Calu3 (cell line): ENCODE measurements around the gene GPC2. TPM values are rescaled to one million over a fixed set of nuclear protein-coding genes. Genes with fewer than 3 reads are reported as not detected.

Experiments used
- BruUV-seq: library from RNA; stranded (reverse); fragments of 400-500 nt; replicated peaks from 2 replicates; lab custom pipeline; 2021; lab: Mats Ljungman, UMichigan
- CTCF ChIA-PET: fragments of 300-600 bp; sonication (Branson Sonifier 250); formaldehyde crosslinking; loops from one replicate; lab custom pipeline; 2022; ENCODE audit warnings: antibody characterized with exemption; lab: Charles Lee
- DNase-seq: peaks from one replicate; pipeline ENCODE4 v3.0.0; 2022
- H3K27ac Mint-ChIP-seq: one replicate; pipeline ENCODE4 v1.8.0; 2022; ENCODE audit warnings: mixed read lengths; ENCODE audit not compliant: unreplicated experiment
- H3K27me3 Mint-ChIP-seq: one replicate; pipeline ENCODE4 v1.8.0; 2022; ENCODE audit warnings: mixed read lengths; ENCODE audit not compliant: unreplicated experiment
- H3K36me3 Mint-ChIP-seq: one replicate; pipeline ENCODE4 v1.8.0; 2022; ENCODE audit warnings: mild to moderate bottlenecking, moderate library complexity, mixed read lengths; ENCODE audit not compliant: insufficient read depth, unreplicated experiment
- H3K4me1 Mint-ChIP-seq: one replicate; pipeline ENCODE4 v1.8.0; 2022; ENCODE audit warnings: mild to moderate bottlenecking, low read depth, mixed read lengths; ENCODE audit not compliant: unreplicated experiment
- H3K4me3 Mint-ChIP-seq: one replicate; pipeline ENCODE4 v1.8.0; 2022; ENCODE audit warnings: mild to moderate bottlenecking, low read depth, moderate library complexity, mixed read lengths; ENCODE audit not compliant: unreplicated experiment
- H3K9me3 Mint-ChIP-seq: one replicate; pipeline ENCODE4 v1.8.0; 2022; ENCODE audit warnings: low read depth, mixed read lengths; ENCODE audit not compliant: unreplicated experiment
- intact Hi-C: fragments of 100-400 bp; cut with micrococcal nuclease; formaldehyde crosslinking; loops from one replicate; pipeline ENCODE4 v1.10.0; 2022; ENCODE audit not compliant: unreplicated experiment
- microRNA-seq: library from miRNA; unstranded; fragments of <30 nt; microRNA quantifications from one replicate; pipeline ENCODE4 v1.2.0, GENCODE V29; 2022
- total RNA-seq: library from RNA; stranded (reverse); gene quantifications from 2 replicates; pipeline ENCODE4 v1.2.3, GENCODE V29; 2022
- TF ChIP-seq, protein P1 (sequence below): fragments of 200-600 bp; IDR thresholded peaks from one replicate; pipeline ENCODE4 v1.8.0; 2022; ENCODE audit warnings: antibody characterized with exemption; ENCODE audit not compliant: unreplicated experiment

GPC2 gene
- total RNA-seq, 1 experiment from 2014 or later = 3.2 TPM

DNA sequence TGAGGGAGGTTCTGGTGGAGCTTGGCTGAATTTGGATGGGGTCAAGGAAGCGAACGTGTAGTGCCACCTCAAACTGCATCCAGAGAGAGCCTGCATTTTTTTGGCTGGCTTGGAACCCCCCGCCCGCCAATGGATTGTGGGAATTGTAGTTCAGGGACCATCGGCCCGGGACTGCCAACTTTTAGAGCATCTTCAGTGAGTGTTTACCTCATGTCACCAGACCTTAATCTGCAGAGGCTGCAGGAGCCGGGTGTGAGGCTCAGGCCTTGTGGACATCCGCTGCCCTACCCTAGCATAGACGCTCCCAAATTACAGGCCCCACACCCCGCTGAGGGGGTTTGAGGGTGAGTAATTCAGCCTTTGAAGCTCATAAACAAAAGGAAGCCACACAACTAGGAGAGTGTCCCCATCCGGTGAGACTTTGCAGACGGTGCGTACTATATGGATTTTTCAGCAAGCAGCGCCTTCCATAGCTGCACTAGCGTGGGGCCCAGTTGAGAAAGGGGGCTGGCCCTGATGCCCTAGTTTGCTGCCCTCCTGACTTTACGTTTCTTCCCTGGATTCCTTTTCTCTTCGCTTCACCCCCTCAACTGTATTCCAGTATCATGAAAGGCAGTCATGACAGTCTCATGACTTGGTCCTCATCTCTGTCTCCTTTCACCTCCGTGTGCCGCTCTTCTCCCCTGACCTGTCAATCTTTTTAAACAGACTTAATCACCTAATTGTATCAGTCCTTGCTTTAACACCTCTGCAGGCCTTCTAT is 57.0 kb downstream of the GPC2 start:
- DNase-seq = peak; percentile 37
- TF ChIP-seq, protein P1, sequence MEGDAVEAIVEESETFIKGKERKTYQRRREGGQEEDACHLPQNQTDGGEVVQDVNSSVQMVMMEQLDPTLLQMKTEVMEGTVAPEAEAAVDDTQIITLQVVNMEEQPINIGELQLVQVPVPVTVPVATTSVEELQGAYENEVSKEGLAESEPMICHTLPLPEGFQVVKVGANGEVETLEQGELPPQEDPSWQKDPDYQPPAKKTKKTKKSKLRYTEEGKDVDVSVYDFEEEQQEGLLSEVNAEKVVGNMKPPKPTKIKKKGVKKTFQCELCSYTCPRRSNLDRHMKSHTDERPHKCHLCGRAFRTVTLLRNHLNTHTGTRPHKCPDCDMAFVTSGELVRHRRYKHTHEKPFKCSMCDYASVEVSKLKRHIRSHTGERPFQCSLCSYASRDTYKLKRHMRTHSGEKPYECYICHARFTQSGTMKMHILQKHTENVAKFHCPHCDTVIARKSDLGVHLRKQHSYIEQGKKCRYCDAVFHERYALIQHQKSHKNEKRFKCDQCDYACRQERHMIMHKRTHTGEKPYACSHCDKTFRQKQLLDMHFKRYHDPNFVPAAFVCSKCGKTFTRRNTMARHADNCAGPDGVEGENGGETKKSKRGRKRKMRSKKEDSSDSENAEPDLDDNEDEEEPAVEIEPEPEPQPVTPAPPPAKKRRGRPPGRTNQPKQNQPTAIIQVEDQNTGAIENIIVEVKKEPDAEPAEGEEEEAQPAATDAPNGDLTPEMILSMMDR = no peak
- CTCF ChIA-PET = interaction anchor here (0.6 kb wide), 1 partner anchor 38 kb away, joined by 3 read pairs; no protein-coding TSS in a partner anchor
- Mint-ChIP-seq H3K27ac (no peak overlapping the region), H3K4me1 (peaks cover 8% of the 10 kb centered on the region), H3K4me3 (peak overlapping the region; percentile 96), H3K27me3 (no peaks in the 10 kb centered on the region), H3K9me3 (no peaks in the 10 kb centered on the region), H3K36me3 (peaks cover 20% of the 10 kb centered on the region)
- intact Hi-C loops = no loop called here
- no TSS peak for BruUV-seq

Small RNA genes lying within 50 kb of the gene (microRNA-seq; reads per million reads assigned to microRNA genes)
- gene MIR4658 = 4.2 reads per million, percentile 9 among the genes with 10 or more reads in this experiment

Other genes with a start within 250 kb of the GPC2 start
- not detected in 2 replicates for gene GJC3, start 247.8 kb downstream of the GPC2 start, total RNA-seq
- gene AZGP1, start 201.3 kb downstream of the GPC2 start, total RNA-seq = 15.4 and 25.6 TPM in 2 replicates
- gene ZKSCAN1, start 161.8 kb downstream of the GPC2 start, total RNA-seq = 56.6 and 60.0 TPM in 2 replicates
- gene ZSCAN21, start 127.6 kb downstream of the GPC2 start, total RNA-seq = 5.5 and 5.7 TPM in 2 replicates
- 26.7 TPM in 2 replicates for gene ZNF3, start 95.7 kb downstream of the GPC2 start, total RNA-seq
- gene COPS6, start 88.4 kb downstream of the GPC2 start, total RNA-seq = 97.1 and 110 TPM in 2 replicates
- 122 and 125 TPM in 2 replicates for gene MCM7, start 76.0 kb downstream of the GPC2 start, total RNA-seq
- gene AP4M1, start 75.7 kb downstream of the GPC2 start, total RNA-seq = 12.1 and 13.9 TPM in 2 replicates
- 50.5 and 50.8 TPM in 2 replicates for gene TAF6, start 58.0 kb downstream of the GPC2 start, total RNA-seq
- 5.6 and 5.9 TPM in 2 replicates for gene CNPY4, start 57.7 kb downstream of the GPC2 start, total RNA-seq
- 1.2 TPM in 2 replicates for gene MBLAC1, start 50.4 kb downstream of the GPC2 start, total RNA-seq
- 43.6 and 56.6 TPM in 2 replicates for gene LAMTOR4, start 28.5 kb downstream of the GPC2 start, total RNA-seq
- 17.4 and 17.5 TPM in 2 replicates for gene TRAPPC14, start 18.7 kb downstream of the GPC2 start, total RNA-seq
- 0.14 TPM in 1 of 2 replicates, not detected in the other for gene GAL3ST4, start 8.8 kb downstream of the GPC2 start, total RNA-seq
- gene STAG3, start 537 bp upstream of the GPC2 start, total RNA-seq = 0.66 and 1.2 TPM in 2 replicates
- not detected in 2 replicates for gene PVRIG, start 42.6 kb upstream of the GPC2 start, total RNA-seq
- gene SPDYE3, start 130.3 kb upstream of the GPC2 start, total RNA-seq = not detected in 2 replicates
- 40.0 and 40.4 TPM in 2 replicates for gene PILRB, start 180.7 kb upstream of the GPC2 start, total RNA-seq
- gene PILRA, start 196.1 kb upstream of the GPC2 start, total RNA-seq = 3.1 and 3.3 TPM in 2 replicates